AG09309 (cell line): ENCODE measurements around the gene MAFG.

Experiments used
- DNase-seq: peaks from one replicate; pipeline ENCODE4 v3.0.0-alpha.2; 2010; ENCODE audit warnings: low read depth
- H3K4me3 ChIP-seq: 2 replicates; pipeline ENCODE4 v1.5.1; 2011; ENCODE audit warnings: mild to moderate bottlenecking, low read depth, low read length, moderate library complexity; ENCODE audit not compliant: control insufficient read depth
- TF ChIP-seq, protein P1 (sequence below): IDR thresholded peaks from 2 replicates; pipeline ENCODE4 v1.5.1; 2011; ENCODE audit warnings: mild to moderate bottlenecking, low read depth, low read length, inconsistent platforms; ENCODE audit not compliant: insufficient read depth, control insufficient read depth; ENCODE audit errors: missing control alignments

MAFG gene

DNA sequence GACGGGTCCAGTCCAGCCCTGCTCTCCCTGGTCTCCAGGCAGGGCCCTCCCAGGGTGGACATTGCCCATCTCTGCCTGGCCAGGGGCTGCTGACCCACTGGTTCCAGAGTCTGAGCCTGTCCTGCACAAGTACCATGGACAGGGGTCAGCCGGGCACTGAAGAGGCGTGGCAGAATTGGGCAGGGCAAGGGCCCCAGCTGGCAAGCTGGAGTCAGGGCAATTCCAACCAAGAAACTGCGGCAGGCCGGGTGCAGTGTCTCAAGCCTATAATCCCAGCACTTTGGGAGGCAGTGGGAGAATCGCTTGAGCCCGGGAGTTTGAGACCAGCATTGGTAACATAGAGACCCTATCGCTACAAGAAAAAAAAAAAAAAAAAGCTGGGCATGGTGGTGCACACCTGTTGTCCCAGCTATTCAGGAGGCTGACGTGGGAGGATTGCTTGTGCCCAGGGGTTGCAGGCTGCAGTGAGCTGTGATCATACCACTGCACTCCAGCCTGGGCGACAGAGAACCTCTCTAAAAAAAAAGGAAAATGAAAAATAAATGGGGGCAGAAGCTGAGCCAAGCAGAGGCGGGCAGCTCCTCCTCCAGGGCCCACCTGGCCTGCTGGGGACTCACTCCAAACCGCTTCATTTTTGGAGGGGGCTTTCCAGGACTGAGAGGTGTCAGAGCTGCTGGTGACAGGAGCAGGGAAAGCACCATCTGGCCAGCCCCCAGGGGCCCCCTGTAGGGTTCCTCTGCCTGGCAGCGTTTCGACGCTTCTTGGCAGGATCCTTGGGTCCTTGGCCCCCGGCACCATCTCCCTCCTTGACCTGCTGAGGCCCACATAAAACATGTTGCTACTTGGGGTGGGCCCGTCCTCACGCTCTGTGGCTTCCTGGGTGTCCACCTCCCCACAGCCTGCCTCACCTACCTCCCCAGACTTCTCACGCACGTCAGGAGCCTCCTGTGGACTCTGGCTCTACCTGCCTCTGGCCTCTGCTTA lies 2.9 kb upstream of the MAFG start:
- no peak overlapping the region for H3K4me3 ChIP-seq
- TF ChIP-seq, protein P1, sequence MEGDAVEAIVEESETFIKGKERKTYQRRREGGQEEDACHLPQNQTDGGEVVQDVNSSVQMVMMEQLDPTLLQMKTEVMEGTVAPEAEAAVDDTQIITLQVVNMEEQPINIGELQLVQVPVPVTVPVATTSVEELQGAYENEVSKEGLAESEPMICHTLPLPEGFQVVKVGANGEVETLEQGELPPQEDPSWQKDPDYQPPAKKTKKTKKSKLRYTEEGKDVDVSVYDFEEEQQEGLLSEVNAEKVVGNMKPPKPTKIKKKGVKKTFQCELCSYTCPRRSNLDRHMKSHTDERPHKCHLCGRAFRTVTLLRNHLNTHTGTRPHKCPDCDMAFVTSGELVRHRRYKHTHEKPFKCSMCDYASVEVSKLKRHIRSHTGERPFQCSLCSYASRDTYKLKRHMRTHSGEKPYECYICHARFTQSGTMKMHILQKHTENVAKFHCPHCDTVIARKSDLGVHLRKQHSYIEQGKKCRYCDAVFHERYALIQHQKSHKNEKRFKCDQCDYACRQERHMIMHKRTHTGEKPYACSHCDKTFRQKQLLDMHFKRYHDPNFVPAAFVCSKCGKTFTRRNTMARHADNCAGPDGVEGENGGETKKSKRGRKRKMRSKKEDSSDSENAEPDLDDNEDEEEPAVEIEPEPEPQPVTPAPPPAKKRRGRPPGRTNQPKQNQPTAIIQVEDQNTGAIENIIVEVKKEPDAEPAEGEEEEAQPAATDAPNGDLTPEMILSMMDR: no peak
- DNase-seq: no peak

DNA sequence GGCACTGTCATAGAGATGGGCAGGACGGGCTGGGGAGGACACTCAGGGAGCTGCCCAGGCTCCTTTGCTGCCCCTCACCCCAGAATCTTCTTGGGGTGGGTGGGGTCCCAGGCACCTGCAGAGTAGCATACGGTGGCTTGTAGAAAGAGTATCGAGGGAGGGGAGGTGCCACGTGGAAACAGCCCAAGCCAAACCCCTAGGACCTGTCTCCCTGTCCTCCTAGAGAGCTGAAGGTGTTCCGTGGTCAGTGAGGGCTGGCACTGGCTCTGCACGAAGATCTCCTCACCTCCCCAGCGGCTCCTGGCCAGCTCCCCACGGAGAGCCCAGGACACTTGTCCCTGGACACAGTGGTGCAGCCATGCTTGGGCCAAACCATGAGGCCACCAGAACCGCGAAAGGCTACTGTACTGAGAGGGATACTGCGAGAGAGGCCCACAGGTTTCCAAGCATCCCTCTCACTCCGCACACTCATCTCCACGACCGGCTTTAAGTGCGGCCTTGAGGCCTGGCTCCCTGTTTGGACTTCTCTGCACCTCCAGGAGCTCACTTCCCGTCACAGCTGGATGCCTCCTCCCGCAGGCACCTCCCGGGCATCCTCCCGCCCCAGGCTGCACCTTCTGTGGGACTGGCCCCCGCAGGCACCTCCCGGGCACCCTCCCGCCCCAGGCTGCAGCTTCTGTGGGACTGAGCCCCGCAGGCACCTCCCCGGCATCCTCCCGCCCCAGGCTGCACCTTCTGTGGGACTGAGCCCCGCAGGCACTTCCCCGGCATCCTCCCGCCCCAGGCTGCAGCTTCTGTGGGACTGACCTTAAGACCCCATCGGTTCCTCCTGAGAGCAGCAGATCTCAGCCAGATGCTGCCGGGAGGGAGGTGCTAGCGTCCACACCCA lies 2.0 kb upstream of the MAFG start:
- no peak for DNase-seq
- TF ChIP-seq, protein P1: no peak
- H3K4me3 ChIP-seq: no peak overlapping the region

DNA sequence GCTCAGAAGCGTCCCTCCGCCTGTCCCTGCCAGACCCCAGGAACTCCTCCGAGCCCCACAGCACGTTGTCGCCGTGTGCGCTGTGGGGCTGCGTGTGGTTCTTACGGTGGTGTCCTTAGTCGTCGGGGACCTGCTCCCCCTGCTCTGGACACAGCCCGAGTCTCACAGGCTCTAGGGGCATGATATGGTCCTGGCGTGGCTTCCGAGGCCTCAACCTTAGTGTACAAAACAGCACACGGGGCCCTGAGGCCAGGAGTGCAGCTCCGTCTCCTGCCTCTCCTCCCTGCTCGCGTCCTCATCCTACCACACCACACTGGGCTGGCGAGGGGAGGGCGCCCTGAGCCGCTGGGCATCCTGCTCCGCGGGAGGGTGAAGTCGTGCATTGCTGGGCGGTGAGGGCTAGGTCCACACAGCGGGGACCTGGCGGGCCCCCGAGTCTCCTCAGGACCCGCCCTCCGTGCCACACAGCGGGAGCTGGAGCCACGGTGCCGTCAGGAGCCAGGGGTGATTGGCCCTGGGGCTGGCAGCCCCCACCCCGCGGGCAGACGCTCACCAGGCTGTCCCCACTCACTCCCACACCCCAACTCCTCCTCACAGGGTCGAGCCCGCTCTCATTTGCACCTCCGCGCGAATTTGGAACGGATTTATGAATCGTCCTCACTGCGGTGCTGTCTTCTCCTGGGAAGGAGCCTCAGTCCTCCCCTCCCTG lies 1.2 kb upstream of the MAFG start:
- peak overlapping the region; percentile 54 for H3K4me3 ChIP-seq
- DNase-seq: no peak
- TF ChIP-seq, protein P1: no peak

DNA sequence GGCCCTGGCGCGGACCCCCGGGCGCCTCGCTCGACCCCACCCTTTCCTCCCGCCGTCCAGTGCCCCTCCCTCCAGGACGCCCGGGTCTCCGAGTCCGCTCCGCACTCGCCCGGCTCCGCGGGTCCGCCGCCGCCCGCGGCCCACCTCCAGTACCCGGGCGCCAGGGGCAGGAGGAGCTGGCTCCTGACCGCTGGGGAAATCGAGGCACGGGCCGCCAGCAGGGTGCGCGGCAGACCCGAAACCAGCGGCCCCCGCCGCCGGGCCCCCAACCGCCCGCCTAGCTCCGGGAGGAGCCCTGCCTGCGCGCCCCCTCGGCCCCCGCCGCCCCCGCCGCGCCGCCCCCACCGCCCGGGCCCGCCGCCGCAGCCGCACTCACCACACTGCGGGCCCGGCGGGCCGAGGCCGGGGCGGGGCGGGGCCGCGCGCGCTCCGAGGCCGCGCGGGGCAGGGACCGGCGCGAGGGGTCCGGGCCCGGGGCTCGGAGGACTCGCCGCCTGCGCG lies 333 bp downstream of the MAFG start:
- no peak for DNase-seq
- TF ChIP-seq, protein P1: no peak
- H3K4me3 ChIP-seq: peak overlapping the region; percentile 78

DNA sequence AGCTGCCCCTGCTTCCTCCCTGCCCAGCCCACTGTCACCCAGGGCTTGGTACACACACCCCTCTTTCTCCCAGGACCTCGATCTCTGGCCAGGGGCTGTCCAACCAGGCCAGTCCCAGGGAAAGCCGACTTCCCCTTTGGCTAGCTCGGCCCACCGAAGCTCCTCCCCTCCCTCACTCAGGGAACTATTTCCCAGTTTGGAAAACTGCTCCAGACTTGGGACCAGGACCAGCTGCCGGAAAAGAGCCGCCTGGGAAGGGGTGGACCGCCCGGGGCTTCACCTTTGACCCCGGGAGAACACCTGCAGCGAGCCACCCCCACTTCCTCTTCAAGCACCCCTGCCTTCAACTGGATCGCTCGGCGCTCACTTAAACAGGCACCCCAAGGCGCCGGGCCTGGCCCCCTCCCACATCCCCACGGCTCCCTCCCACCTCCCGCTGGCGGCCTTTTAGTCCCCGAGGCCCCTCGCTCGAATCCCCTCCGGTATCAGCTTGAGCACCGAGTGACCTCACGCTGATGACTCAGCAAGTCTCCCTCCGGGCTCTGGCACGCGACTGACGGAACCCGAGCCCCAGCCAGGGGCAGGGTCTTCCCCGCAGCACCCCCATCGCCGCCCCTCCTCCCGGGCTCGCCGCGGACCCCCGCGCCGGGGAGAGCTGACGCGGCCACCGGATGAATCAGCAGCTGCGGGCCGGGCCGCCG lies 934 bp downstream of the MAFG start:
- H3K4me3 ChIP-seq: peak overlapping the region; percentile 78
- TF ChIP-seq, protein P1: no peak
- peak; percentile 35 for DNase-seq
